MCF 10A (cell line): Measurements from ENCODE around the gene ATXN7L1. TPM values are rescaled to one million over a fixed set of nuclear protein-coding genes. Genes with fewer than 3 reads are reported as not detected.

ENCODE experiments used
- BruUV-seq: library from RNA; stranded (reverse); fragments of 400-500 nt; replicated peaks from 2 replicates; lab custom pipeline; 2021; lab: Mats Ljungman, UMichigan
- CTCF ChIA-PET: fragments of 300-600 bp; sonication (Branson Sonifier 250); formaldehyde crosslinking; extraction: SDS; loops from one replicate; lab custom pipeline; 2021; ENCODE audit warnings: antibody characterized with exemption, inconsistent platforms; lab: Yijun Ruan, JAX
- POLR2A ChIA-PET: fragments of 300-600, 350-650 bp; sonication (Branson Sonifier 250); formaldehyde crosslinking; extraction: SDS; loops from one replicate; lab custom pipeline; 2020; ENCODE audit warnings: antibody characterized with exemption, inconsistent platforms; lab: Yijun Ruan, JAX
- DNase-seq: peaks from one replicate; pipeline ENCODE4 v3.0.0-alpha.2; 2018; ENCODE audit not compliant: unreplicated experiment
- H3K27ac Mint-ChIP-seq: one replicate; pipeline ENCODE4 v1.8.0; 2022; ENCODE audit warnings: mild to moderate bottlenecking, low read depth, mixed read lengths; ENCODE audit not compliant: unreplicated experiment
- H3K27me3 Mint-ChIP-seq: one replicate; pipeline ENCODE4 v1.8.0; 2022; ENCODE audit warnings: mixed read lengths; ENCODE audit not compliant: insufficient read depth, unreplicated experiment
- H3K36me3 Mint-ChIP-seq: one replicate; pipeline ENCODE4 v1.8.0; 2022; ENCODE audit warnings: mild to moderate bottlenecking, moderate library complexity, mixed read lengths; ENCODE audit not compliant: insufficient read depth, unreplicated experiment
- H3K4me1 Mint-ChIP-seq: one replicate; pipeline ENCODE4 v1.8.0; 2022; ENCODE audit warnings: mixed read lengths; ENCODE audit not compliant: insufficient read depth, unreplicated experiment
- H3K4me3 Mint-ChIP-seq: one replicate; pipeline ENCODE4 v1.8.0; 2022; ENCODE audit warnings: mild to moderate bottlenecking, moderate library complexity, mixed read lengths; ENCODE audit not compliant: unreplicated experiment
- H3K9me3 Mint-ChIP-seq: one replicate; pipeline ENCODE4 v1.8.0; 2022; ENCODE audit warnings: mixed read lengths; ENCODE audit not compliant: unreplicated experiment
- intact Hi-C: fragments of 100-400 bp; cut with micrococcal nuclease; formaldehyde crosslinking; loops from 2 replicates; pipeline ENCODE4 v1.14.1; 2022
- total RNA-seq: library from RNA; stranded (reverse); gene quantifications from 2 replicates; pipeline ENCODE4 v1.2.3, GENCODE V29; 2022
- TF ChIP-seq, protein P1 (sequence below): fragments of 200-600 bp; IDR thresholded peaks from one replicate; pipeline ENCODE4 v1.8.0; 2022; ENCODE audit warnings: antibody characterized with exemption, mild to moderate bottlenecking; ENCODE audit not compliant: unreplicated experiment

ATXN7L1 gene
- total RNA-seq, 1 experiment from 2014 or later = 10.0 TPM

DNA sequence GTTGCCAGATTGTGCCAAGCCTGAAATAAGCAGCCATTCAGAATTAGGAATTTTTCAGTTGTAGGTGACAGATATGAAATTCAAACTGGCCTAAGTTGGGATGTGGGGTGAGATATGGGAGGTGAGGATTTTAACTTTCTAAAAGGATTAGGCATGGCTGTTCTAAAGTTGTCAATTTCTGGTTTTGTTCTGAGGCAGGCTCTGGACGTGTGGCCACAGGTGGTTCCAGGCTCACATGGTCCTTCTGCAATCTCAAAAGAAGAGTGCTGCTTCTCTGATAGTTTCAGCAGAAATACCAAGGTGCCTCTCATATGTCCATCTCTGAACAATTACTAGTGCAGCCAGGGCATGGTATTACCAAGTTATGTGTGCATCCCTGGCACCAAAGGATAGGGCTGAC, 316.5 kb downstream of the ATXN7L1 start:
- intact Hi-C loops = no loop called here
- CTCF ChIA-PET = no interaction called here
- no peaks in the 10 kb centered on the region for H3K9me3 Mint-ChIP-seq
- H3K36me3 Mint-ChIP-seq = peaks cover 84% of the 10 kb centered on the region
- no TSS peak for BruUV-seq
- POLR2A ChIA-PET = no interaction called here
- no peak for DNase-seq
- H3K4me1 Mint-ChIP-seq = no peaks in the 10 kb centered on the region
- no peaks in the 10 kb centered on the region for H3K27me3 Mint-ChIP-seq
- H3K27ac Mint-ChIP-seq = peak overlapping the region; percentile 57
- H3K4me3 Mint-ChIP-seq = no peak overlapping the region
- TF ChIP-seq, protein P1, sequence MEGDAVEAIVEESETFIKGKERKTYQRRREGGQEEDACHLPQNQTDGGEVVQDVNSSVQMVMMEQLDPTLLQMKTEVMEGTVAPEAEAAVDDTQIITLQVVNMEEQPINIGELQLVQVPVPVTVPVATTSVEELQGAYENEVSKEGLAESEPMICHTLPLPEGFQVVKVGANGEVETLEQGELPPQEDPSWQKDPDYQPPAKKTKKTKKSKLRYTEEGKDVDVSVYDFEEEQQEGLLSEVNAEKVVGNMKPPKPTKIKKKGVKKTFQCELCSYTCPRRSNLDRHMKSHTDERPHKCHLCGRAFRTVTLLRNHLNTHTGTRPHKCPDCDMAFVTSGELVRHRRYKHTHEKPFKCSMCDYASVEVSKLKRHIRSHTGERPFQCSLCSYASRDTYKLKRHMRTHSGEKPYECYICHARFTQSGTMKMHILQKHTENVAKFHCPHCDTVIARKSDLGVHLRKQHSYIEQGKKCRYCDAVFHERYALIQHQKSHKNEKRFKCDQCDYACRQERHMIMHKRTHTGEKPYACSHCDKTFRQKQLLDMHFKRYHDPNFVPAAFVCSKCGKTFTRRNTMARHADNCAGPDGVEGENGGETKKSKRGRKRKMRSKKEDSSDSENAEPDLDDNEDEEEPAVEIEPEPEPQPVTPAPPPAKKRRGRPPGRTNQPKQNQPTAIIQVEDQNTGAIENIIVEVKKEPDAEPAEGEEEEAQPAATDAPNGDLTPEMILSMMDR = no peak

Other genes with a start within 250 kb of the ATXN7L1 start
- 0.17 and 0.19 TPM in 2 replicates for gene CDHR3, start 86.7 kb upstream of the ATXN7L1 start, total RNA-seq
- gene SYPL1, start 235.7 kb upstream of the ATXN7L1 start, total RNA-seq = 77.6 and 92.1 TPM in 2 replicates